ENCODE data around the gene PRLH. TPM values are rescaled to one million over a fixed set of nuclear protein-coding genes. Genes with fewer than 3 reads are reported as not detected.
"Not testable (repeated sequence)": the region's sequence is repeated elsewhere in the genome, so short reads cannot be mapped to it uniquely, and the experiment has no call there.

The PRLH gene
- total RNA-seq, 1 donor from 2014 or later, result not detected

DNA sequence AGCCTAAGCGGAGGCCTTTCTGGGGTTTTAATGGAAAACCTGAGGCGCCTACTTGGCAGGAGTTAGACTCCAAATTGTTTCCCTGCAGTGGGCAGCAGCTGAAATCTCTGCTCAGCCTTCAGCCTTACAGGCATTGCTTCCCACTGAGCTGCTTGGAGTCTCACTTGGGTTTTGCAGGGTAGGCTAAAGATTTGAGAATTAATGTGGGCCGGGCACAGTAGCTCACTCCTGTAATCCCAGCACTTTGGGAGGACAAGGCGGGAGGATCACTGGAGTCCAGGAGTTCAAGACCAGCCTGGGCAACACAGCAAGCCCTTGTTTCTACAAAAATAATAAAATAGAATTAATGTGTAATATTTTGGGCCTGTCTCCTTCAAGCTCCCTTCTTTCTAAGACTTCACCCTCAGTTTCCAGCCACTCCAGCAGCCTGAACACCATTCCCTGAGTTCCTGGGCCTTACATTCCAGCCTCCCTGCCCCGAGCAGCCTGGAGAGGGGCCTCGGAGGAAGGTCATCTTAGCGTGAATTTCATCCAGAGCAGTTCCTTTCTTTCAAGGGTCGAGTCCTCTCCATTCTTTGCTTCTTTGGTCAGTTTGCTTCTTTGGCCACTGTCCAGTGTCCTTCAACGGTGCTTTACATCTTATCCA is 33.2 kb downstream of the PRLH start:
- intact Hi-C loops (cut with micrococcal nuclease), result loop anchor here (5.0 kb wide), 1 partner anchor 143 kb away; no protein-coding TSS in a partner anchor

- intact Hi-C loops (cut with micrococcal nuclease), result loop anchor here (5.0 kb wide), 1 partner anchor 142 kb away; no protein-coding TSS in a partner anchor
These were observed 34.0 kb downstream of the PRLH start for GRCh38 chr2:237600205-237600846.

DNA sequence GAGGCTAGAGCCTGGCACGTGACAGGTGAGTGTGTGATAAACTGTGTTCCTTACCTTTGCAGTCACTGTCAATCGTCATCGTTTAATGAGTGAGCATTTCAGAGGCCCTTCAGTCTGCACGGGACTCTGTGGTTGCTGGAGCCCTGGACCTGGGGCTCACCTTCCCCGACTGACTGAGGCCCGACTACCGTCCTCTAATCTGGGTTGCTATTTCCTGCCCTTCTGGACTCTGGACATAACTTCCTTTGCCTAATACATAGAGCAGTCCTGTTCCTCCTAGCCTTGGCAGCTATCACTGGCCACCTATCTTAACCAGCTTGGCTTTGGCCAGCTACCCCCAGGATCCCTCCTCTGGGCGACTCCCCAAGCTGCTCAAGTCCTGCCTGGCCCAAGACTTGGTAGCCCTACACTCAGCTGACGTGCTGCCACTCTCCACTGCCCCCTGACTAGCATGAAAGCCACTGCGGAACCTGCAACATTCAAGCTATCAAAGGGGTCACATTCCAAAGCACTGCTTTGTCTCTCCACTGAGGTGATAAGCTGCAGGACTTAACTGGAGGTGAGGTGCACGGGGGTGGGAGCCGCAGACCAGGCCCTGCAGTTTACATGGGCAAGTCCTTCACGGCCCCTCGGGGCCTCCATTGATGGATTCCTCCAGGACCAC is 35.2 kb downstream of the PRLH start:
- intact Hi-C loops (cut with micrococcal nuclease), result loop anchor here (5.0 kb wide), 1 partner anchor 141 kb away; no protein-coding TSS in a partner anchor

- intact Hi-C loops (cut with micrococcal nuclease), result loop anchor here (5.0 kb wide), 1 partner anchor 140 kb away; no protein-coding TSS in a partner anchor
These were observed 36.0 kb downstream of the PRLH start for GRCh38 chr2:237602409-237602808.

DNA sequence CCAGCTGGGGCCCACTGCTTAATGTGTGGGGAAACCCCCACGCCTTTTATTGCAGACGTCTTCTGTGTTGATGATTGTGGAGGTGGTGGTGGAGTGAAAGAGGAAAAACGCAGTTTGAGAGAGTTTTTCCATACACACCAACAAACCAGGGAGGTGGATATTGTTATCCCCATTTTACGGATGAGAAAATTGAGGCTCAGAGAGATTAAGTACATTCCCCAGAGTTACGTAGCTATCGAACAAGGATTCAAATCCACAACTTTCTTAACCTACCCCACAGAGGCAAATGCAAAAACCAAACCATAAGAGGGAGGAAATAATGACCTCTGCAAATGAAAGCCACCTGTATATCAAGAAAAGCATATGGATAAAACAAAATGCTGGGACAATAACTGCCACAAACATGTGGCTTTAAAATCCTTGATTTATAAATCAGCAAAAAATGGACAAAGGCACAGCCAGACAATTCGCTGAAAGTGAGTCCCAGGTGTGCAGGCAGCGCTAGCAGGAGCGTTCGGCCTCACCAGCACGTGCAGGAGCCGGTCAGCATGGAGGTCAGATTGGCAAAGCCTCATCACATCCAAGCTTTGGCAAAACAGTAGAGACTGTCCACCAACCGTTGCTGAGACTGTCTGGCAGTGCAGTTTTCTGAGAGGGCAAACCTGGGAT is 36.8 kb downstream of the PRLH start:
- intact Hi-C loops (cut with micrococcal nuclease), result loop anchor here (5.0 kb wide), 1 partner anchor 139 kb away; no protein-coding TSS in a partner anchor

- intact Hi-C loops (cut with micrococcal nuclease), result loop anchor here (5.0 kb wide), 1 partner anchor 138 kb away; no protein-coding TSS in a partner anchor
These were observed 37.5 kb downstream of the PRLH start for GRCh38 chr2:237603718-237604362.

DNA sequence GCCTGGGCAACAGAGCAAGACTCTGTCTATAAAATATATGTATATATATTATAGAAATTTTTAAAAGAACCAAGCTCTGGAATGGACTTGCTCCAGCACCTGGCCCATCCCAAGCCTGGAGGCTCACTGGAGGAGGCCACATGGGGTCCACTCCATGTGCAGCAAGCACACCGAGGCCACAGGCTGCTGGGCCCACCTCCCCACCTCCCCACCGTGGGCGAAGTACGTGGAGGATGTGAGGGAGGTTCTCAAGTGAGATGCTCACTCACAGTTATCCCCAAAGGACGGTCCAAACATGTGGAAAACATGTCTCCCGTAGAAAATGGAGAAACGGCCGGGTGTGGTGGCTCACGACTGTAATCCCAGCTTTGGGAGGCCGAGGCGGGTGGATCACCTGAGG is 38.0 kb downstream of the PRLH start:
- intact Hi-C loops (cut with micrococcal nuclease), result loop anchor here (5.0 kb wide), 1 partner anchor 138 kb away; no protein-coding TSS in a partner anchor

- intact Hi-C loops (cut with micrococcal nuclease), result loop anchor here (5.0 kb wide), 1 partner anchor 137 kb away; no protein-coding TSS in a partner anchor
These were observed 38.6 kb downstream of the PRLH start for GRCh38 chr2:237604960-237605359.

DNA sequence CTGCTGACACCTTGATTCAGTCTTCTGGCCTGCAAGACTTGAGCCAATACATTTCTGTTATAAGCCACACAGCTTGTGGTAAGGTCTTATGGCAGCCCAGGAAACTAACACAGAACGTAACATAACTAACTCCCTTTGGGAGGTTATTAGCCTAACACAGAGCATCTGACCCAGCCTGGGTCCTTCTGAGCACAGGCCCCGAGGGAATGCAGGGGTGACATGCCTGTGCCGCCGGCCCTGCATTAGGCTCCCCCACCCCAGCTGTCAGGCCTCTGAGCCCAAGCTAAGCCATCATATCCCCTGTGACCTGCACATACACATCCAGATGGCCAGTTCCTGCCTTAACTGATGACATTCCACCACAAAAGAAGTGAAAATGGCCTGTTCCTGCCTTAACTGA is 40.1 kb downstream of the PRLH start:
- intact Hi-C loops (cut with micrococcal nuclease), result not testable (repeated sequence)

DNA sequence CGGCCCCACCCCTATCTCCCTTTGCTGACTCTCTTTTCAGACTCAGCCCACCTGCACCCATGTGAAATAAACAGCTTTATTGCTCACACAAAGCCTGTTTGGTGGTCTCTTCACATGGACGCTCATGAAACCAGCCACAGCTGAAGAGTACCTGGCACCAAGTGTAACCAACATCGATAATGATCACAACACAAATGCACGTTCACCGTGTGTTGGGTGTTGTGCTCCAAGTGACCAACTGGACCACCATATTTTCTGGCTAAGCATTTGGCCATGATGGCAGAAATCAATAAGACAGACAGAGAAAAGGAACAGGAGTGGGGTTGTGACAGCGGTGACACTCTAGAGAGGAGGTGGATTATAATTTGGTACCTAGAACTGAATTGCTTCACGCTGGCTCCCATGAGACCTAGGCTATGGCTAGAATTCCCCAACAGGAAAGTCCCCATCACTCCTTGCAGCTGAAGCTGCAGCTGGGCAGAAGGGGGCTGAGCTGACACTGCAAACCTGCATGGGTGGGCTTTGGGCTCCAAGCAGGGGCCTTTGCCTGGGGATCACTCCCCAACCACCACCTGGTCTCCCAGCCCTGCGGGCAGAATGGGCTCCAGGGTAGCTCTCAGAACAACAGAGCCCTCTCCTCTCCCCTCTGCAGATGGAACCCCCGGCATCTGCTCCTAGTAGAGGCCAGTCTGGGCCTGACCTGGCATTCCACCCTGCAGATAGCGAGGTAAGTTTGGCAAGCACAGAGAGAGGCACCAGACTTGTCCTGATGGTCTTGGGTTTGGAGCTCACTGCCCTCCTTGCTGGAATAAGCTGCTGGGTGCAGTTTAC is 46.4 kb downstream of the PRLH start:
- intact Hi-C loops (cut with micrococcal nuclease), result no loop called here

DNA sequence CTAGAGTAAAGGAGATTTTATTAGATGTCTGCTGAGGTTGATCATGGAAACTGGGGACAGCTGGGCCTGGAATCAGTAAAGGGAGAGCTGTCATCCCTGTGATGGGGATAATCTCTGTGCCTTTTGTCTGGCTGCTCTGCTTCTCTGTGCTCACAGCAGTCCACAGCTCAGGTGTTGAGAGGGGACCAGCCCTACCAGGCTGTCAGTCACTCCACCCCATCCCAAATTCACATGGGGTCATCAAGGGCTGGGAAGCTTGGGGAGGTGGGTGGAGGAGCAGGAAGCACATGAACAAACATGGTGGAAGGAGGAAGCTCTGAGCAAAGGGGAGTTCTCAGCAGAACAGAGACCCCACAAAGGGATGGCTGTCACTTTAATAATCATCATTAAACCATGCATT is 47.3 kb downstream of the PRLH start:
- intact Hi-C loops (cut with micrococcal nuclease), result no loop called here

DNA sequence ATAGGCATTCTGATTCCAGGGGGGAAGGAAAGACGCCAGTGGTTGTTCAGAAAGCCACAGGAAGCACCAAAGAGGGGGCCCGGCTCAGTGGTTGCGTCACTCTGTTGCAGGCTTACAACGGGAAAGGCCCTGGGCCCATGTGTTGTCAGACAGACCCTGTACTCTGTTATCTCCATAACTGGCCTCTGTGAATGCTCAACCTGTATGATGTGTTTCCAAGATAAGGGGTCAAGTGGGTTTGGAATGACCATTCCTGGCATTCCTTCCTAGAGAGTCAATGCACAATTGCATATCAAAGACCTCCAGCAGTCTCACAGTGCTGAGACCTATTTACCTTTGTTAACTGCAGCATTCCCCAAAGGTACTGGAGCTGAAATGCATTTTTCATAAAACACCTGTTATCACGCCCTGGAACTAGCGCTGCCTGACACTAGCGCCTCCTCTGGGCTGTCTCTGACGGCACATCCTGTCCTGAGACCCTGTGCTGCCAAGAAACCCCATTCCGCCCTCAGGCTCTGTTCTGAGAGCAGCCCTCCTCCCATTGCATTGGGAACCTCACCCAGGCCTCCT is 47.9 kb downstream of the PRLH start:
- intact Hi-C loops (cut with micrococcal nuclease), result no loop called here

DNA sequence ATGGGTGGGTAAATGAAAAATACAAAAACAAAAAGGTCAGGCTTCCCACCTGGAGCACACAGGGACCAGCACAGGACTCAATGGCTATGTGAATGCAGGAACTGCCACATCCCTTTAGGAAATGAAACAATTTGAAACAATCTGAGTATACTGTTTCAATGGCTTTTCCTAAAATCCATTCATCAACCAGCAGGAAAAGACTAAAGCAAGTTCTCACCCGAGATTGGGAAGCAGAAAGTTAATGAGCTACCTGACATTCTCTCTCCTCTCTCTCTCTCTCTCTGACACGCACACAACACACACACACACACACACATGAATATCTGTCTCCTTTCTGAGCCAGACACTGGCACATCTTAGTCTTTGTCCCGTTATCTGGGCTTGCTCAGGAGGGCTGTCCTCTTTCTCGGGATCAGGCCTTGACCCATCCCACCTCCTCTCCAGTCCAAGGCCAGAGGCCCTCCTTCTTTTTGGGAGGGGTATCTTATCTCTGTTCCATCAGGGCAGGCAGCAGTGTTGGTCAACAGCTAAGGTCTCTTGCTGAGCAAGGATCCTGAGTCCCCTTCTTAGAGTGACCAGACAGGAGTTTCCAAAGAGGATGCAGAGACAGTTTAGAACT is 49.4 kb downstream of the PRLH start:
- intact Hi-C loops (cut with micrococcal nuclease), result no loop called here

DNA sequence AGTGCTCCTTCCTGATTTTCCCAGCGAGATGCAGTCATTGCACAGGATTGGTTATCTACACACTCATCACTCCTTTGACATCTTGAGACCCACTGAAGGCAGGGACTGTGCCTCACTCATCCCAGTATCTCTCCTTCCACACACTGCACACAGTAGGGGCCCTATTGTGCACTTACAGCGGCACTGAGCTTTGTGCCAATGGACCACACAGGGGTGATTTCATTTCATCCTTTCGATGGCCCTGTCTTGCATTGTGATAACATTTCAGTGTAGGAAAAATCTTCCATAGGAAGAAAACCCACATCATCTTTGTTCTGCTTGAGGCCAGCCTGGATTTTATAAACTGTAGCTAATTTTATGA is 50.0 kb downstream of the PRLH start:
- intact Hi-C loops (cut with micrococcal nuclease), result no loop called here

Other genes with a start within 250 kb of the PRLH start
- gene COL6A3, start 152.4 kb upstream of the PRLH start, total RNA-seq, result 0.52 and 0.80 TPM in 2 replicates
- gene MLPH, start 79.3 kb upstream of the PRLH start, total RNA-seq, result not detected in 2 replicates
- not detected in 2 replicates for gene RAB17, start 24.2 kb downstream of the PRLH start, total RNA-seq
- gene LRRFIP1, start 61.0 kb downstream of the PRLH start, total RNA-seq, result 200 and 201 TPM in 2 replicates
- gene RBM44, start 232.2 kb downstream of the PRLH start, total RNA-seq, result 0.84 and 0.93 TPM in 2 replicates

All from T-helper 2 cell treated with Interferon-gamma antibody and Interleukin-4, amounts not matched to agents 100 ng/mL and 5 ng/mL, for 36 hours (primary cell).